ENCODE results near the gene SPRR2D.
"Not testable (repeated sequence)": the region's sequence is repeated elsewhere in the genome, so short reads cannot be mapped to it uniquely, and the experiment has no call there.

The SPRR2D gene

DNA sequence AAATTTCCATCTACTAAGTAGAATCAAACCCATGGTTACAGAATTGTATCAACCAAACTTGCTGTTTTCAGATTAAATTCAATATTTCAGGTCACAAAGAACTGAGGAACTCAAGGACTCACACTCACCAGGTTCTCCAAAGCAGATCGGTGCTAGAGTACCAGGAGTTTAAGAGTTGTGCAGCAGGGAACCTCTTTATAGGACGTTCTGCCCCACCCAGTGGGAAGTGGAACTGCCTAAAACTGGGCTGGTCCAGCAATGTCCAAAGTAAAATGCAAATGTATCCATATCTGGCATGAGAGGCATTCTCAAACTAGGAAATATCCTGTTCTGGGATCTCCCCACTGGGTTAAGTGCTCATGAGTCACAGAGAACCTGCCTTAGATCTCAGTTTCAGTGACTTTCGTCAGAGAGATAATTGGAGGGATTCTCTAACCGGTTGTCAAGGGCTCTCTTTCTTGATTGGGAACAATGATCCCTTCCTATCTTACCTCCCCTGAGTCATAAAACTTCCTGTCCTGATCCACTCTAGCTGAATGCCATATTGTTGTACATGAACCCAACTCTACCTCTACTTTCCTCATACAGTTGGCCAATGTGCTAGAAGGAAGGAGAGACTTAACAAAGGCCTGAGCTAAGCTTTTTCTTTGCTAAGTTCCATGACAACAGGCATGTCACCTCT lies at the start of gene SPRR2D:
TSS of gene SPRR2D (minus strand) at position 171 of the 682 bp plus-strand sequence. CDS start 774 bp downstream, outside the sequence.
- DNase-seq (ENCODE audit: low read depth in 3 of 3) = no peak

GRCh38 chr1:153087652-153088051 lies 46.7 kb upstream of the SPRR2D start:
- DNase-seq (ENCODE audit: low read depth in 3 of 3) = no peak

DNA sequence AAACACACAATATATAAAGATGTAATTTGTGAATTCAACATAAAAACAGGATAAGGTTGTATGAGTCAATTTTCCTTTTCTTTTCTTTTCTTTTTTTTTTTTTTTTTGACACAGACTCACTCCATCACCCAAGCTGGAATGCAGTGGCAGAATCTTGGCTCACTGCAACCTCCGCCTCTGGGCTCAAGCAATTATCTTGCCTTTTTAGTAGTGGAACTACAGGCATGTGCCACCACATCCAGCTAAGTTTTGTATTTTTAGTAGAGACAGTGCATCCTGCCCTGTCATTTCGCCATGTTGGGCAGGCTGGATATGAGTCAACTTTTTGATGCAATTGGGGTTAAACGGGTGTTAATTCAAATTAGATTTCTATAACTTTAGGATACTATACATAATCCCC lies 40.8 kb upstream of the SPRR2D start:
- DNase-seq (ENCODE audit: low read depth in 3 of 3) = no peak

DNA sequence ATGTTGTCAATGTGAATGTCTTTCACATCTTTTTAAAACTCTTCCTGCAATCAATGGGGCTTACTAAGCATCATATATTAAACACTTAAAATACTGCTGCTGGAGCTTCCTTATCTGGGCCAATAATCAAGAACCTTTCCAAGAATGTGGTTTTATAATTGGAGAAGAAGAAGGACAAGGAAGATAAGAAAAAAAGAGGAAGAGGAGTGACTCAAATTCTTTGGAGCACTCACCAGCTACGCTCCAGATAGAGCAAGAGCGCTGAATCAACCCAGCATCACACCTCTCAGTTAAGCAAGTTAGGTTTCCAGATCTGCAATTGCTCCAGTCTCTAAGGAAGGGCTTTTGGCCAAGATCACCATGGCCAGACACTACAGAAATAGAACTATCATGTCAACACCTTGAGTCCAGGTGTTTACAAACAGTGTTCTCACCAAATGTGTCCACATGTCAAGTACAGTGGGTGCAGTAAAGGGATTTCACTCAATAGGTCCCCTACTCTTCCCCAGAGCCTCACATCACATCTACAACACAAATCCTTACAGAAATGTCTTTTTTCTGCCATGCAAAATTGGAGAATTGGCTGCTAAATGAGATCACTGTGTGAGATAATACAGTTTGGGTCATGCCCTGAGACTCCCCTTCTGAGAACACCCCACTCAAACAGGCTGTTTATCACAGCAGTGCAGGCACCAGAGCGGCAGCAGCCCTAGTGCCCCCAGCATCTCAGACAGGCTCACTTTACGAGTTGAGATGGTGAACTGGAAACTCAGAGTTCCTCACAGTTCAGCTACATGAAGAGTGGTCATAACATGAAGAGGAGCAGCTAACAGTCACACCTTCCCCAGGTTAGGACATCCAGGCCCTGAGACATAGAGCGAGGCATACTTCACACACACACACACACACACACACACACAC lies 32.1 kb upstream of the SPRR2D start:
- no peak for DNase-seq (ENCODE audit: low read depth in 3 of 3)

DNA sequence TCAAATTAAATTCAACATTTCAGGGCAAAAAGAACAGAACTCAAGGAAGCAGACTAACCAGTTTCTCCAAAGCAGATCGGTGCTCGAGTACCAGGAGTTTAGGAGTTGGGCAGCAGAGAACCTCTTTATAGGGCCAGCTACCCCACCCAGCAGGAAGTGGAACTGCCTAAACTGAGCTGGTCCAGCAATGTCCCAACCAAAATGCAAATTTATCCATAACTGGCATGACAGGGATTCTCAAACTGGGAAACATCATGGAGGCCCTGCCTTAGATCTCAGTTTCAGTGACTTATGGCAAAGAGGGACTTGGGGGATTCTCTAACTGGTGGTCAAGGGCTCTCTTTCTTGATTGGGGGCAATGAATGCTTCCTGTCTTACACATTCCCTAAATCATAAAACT lies 30.6 kb upstream of the SPRR2D start, which contains the start of gene SPRR2B:
TSS of gene SPRR2B (minus strand) at position 101 of the 400 bp plus-strand sequence. CDS start 772 bp downstream, outside the sequence.
- DNase-seq (ENCODE audit: low read depth in 3 of 3) = no peak

GRCh38 chr1:153070243-153070642 lies 29.3 kb upstream of the SPRR2D start:
- DNase-seq (ENCODE audit: low read depth in 3 of 3) = no peak

DNA sequence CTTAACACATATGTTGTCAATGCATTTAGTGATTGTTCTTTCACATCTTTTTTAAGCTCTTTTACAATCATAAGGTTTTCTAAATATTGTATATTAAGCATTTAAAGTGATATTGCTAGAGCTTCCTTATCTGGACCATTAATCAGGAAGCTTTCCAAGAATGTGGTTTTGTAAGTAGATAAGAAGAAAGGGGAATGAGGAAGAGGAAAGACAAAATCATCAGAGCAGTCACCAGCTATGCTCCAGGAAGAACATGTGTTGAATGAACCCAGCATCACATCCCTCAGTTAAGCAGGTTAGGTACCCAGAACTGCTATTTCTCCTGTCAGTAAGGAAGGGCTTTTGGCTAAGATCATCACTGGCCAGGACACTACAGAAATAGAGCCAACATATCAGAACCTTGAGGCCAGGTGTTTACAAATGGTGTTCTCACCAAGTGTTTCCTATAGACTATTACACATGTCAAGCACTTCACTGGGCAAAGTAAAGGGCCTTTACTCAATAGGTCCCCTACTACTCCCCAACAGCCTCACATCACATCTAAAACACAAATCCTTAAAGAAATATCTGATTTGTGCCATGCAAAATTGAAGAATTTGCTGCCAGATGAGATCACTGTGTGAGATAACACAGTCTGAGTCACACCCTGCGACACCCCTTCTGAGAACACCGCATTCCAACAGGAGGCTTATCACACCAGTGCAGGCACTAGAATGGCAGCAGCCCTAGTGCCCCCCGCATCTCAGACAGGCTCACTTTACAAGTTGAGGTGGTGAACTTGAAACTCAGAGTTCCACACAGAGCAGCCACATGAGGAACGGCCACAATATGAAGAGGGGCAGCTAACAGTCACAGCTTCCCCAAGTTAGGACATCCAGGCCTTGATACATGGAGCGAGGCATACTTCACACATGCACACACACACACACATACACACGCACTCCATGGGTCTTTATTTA lies 18.2 kb upstream of the SPRR2D start:
- DNase-seq (ENCODE audit: low read depth in 3 of 3) = no peak

DNA sequence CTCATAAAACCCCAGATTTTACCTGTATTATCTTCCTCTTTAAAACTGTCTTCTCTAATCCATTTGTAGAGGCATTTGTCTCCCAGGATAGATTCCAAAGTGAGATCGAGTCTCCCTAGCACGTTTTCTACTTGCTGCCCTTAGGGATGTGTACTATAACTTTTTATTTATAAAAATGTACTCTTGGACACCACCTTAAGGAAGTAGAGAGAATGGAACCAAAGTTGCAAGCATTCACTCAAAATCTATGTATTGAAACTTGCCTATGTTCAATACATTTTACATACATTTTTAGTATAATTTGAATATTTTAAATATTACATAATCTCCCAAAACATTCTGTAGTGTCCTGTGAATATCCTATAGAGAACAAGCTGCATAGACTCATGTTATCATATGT lies 17.2 kb upstream of the SPRR2D start:
- DNase-seq (ENCODE audit: low read depth in 3 of 3) = no peak

GRCh38 chr1:153057375-153057774 lies 16.5 kb upstream of the SPRR2D start, which contains the start of gene SPRR2A:
Gene SPRR2A, minus strand, starts transcription at chr1:153057512. Its CDS starts 777 bp downstream, at chr1:153056735.
- DNase-seq (ENCODE audit: low read depth in 3 of 3) = no peak

- DNase-seq (ENCODE audit: low read depth in 3 of 3) = not testable (repeated sequence)
Measured at GRCh38 chr1:153056111-153056510, 15.2 kb upstream of the SPRR2D start.

DNA sequence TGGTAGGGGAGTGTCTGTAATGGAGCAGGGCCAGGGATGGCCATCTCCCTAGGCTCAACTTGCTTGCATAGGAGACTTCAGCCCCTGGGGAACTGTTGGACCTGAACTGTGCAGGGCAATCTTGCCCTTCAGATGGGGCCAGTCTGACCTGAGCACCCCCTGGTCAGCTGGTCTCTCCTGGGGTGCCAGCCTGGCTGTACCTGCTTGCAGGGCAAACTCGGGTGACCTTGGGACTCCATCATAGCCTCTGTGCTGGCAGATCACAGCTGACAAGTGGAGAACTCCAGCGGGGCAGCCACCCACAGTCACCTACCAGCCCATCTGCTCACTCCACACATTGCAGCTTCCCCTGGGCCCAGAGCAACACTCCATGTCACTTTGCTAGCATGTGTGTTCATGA lies 8.3 kb upstream of the SPRR2D start:
- DNase-seq (ENCODE audit: low read depth in 3 of 3) = no peak

- DNase-seq (ENCODE audit: low read depth in 3 of 3) = no peak
Measured at GRCh38 chr1:153035211-153035610, 5.7 kb downstream of the SPRR2D start.

- no peak for DNase-seq (ENCODE audit: low read depth in 3 of 3)
Measured at GRCh38 chr1:153032677-153033308, 8.1 kb downstream of the SPRR2D start.

DNA sequence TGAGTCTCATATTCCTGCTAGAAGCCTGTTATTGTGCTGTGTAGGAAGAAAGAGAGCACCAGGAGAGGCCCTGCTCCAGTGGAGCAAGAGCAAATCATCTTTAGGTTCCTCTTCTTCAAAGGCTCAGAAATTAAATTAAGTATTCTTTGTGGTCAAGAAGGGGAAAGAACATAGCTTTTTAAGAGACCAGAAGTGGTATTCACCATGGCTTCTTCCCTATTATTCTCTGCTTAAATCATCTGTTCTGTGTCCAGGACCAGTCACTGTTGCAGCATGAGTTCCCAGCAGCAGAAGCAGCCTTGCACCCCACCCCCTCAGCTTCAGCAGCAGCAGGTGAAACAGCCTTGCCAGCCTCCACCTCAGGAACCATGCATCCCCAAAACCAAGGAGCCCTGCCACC lies 8.8 kb downstream of the SPRR2D start:
- no peak for DNase-seq (ENCODE audit: low read depth in 3 of 3)

DNA sequence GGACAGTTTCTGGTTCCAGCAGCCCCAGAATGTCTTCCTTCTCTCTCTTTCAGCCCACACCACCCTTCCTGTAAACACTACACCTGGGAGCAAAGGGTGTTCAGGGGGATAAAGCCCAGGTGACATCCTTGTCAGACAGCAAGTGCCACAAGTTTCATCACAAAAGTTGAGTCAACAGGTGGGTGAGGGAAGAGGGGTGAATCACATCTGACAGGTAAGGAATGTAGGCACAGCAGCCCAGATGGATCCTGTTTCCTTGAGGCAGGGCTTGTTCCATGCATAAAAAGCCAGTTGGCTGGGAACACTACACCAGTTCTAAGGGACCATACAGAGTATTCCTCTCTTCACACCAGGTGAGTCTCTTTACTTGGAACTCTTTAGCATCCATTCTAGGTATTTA lies 10.0 kb downstream of the SPRR2D start, which contains the start of gene SPRR1B:
TSS of gene SPRR1B (plus strand) at position 309 of the 400 bp plus-strand sequence. CDS start 1,143 bp downstream, outside the sequence.
- no peak for DNase-seq (ENCODE audit: low read depth in 3 of 3)

DNA sequence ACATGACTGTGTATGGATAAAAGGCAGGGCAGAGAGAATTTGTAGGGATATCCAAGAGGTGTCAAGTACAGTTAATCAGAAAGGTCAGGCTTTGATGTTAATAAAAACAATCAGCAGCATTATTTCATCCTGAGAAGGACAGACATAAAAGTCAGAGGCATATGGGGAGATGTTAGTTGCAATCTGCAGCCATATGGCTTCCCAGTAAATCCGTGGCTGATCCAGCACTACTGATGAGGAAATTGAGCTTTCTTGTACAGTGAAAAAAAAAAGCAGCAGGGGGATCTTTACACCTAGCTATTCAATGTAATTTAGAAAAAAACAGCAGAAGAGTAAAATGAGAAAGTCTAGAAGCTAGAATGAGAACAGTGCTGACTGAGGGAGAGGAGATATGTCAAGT lies 12.2 kb downstream of the SPRR2D start:
- DNase-seq (ENCODE audit: low read depth in 3 of 3) = no peak

DNA sequence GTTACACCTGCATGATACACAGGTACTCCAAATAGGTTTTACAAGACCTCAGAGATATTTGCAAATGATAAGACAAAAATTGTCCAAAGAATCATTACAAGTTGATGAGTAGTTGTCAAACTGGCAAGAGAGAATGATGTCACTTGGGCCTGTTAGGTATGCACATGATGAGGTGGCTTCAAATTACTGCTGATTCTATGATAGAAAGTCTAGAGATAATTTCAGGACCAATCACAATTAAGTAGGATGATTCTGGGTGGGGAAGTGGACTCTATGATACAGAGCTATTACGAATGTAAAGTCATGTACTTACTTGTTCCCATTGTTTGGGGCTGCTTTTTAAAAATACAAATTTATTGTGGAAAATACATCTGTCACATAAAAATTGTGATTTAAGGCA lies 15.1 kb downstream of the SPRR2D start:
- no peak for DNase-seq (ENCODE audit: low read depth in 3 of 3)

DNA sequence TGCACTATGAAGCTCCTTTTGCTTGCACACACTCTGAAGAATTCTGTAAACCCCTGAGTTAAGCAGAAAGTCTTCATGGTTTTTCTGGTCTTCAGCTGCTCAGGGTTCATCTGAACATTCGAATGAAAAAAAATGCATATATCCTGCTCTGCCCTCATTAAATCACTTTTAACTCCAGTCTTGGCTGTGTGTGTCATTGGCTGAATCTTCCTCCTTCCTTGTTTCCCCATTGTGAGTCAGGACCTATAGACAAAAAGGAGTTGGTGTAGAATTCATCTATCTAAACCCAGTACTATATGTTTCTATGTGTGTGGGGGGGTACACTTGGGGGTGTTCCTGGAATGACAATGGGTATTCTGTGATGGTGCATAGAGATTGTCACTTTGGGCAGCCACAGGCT lies 16.5 kb downstream of the SPRR2D start:
- DNase-seq (ENCODE audit: low read depth in 3 of 3) = no peak

GRCh38 chr1:153023109-153023508 lies 17.8 kb downstream of the SPRR2D start:
- no peak for DNase-seq (ENCODE audit: low read depth in 3 of 3)

- DNase-seq (ENCODE audit: low read depth in 3 of 3) = not testable (repeated sequence)
Measured at GRCh38 chr1:153022340-153022739, 18.6 kb downstream of the SPRR2D start.

DNA sequence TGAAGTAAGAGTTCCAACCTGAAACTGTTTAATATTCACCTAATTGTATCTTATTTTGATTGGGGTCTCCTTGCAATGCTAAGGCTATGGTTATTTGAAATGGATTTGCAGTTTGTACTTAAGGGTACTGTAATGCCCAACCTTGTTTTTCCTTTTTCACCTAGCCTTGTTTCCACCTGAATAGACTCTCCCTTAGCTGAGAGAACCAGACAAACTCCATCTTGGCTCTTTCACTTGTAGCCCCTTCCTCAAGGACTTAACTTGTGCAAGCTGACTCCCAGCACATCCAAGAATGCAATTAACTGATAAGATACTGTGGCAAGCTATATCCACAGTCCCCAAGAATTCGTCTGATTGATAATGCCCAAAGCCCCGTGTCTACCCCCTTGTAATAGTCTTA lies 19.1 kb downstream of the SPRR2D start:
- not testable (repeated sequence) for DNase-seq (ENCODE audit: low read depth in 3 of 3)

All from stimulated activated CD4-positive, alpha-beta T cell treated with anti-CD3 and anti-CD28 coated beads, TNF-alpha, amount 100 ng/mL, for 4 hours (primary cell).